Neural crest cell (in vitro differentiated cells): Measurements from ENCODE around the gene GAB2. TPM values are rescaled to one million over a fixed set of nuclear protein-coding genes. Genes with fewer than 3 reads are reported as not detected.

Source experiments
- DNase-seq: peaks from one replicate; pipeline ENCODE4 v3.0.0; 2021; ENCODE audit warnings: low read depth, mixed read lengths, low spot score
- H3K27ac Mint-ChIP-seq: one replicate; pipeline ENCODE4 v1.8.0; 2021; ENCODE audit warnings: mild to moderate bottlenecking, mixed read lengths; ENCODE audit not compliant: unreplicated experiment
- H3K27me3 Mint-ChIP-seq: 2 replicates; pipeline ENCODE4 v1.8.0; 2021; ENCODE audit warnings: low read depth, mild to moderate bottlenecking, mixed read lengths
- H3K36me3 Mint-ChIP-seq: 2 replicates; pipeline ENCODE4 v1.8.0; 2021; ENCODE audit warnings: low read depth, mild to moderate bottlenecking, mixed read lengths
- H3K4me1 Mint-ChIP-seq: 2 replicates; pipeline ENCODE4 v1.8.0; 2021; ENCODE audit warnings: mixed read lengths
- H3K4me3 Mint-ChIP-seq: one replicate; pipeline ENCODE4 v1.8.0; 2021; ENCODE audit warnings: mild to moderate bottlenecking, mixed read lengths
- H3K9me3 Mint-ChIP-seq: 2 replicates; pipeline ENCODE4 v1.8.0; 2021; ENCODE audit warnings: mixed read lengths
- total RNA-seq: library from RNA; stranded (reverse); gene quantifications from 2 replicates; pipeline ENCODE4 v1.2.1, GENCODE V29; 2021
- TF ChIP-seq, protein P1 (sequence below): fragments of 200-600 bp; sonication (generic); conservative IDR thresholded peaks from 2 replicates; pipeline ENCODE4 v1.5.0; 2021; ENCODE audit warnings: antibody characterized with exemption, mild to moderate bottlenecking

The GAB2 gene
- total RNA-seq, 1 donor from 2014 or later: 27.9 TPM

DNA sequence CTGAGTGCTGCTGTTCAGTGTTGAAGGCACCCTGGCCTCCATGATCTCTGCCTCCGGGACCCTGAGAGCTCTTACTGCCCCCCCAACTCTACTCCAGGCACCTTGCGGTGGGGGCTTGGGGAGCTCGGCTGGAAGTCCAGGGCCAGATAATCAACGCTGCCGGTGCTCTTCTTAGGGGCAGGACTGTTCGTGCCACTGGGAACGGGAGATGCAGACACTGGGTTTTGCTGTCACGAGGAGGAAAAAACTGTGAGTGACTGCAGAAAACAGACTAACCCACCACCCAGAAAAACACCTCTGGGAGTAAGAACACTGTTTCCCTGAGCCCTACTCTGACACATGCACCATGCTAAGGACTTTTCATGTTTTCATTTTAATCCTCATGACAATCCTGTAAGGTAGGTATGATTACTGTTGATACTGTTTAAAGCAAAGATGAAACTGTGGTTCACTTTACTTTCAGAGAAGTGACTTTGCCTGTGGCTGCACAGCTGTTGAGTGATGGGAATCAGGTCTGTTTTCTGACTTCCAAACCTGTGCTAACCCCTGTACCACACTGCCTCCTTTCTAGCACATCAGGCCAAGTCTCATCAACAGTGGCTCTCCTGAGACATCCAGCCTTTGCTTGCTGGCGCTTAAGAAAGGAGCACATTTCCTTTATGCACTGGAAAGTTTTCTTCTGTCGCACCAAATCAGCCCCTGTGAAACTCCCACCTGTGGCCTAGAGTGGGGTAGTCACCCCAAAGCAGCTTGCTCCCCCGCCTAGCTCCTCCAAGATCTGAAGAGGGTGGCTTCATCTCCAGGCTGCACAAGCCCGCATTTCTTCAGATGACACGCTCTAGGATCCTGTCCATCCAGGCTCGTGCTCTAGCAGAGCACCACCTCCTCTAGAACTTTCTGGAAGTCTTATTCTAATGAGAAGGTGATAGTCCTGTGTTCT is 197.1 kb downstream of the GAB2 start:
- Mint-ChIP-seq H3K4me3 (no peak overlapping the region), H3K4me1 (no peaks in the 10 kb centered on the region), H3K9me3 (no peaks in the 10 kb centered on the region), H3K36me3 (peaks cover 38% of the 10 kb centered on the region), H3K27ac (no peak overlapping the region), H3K27me3 (no peaks in the 10 kb centered on the region)
- TF ChIP-seq, protein P1, sequence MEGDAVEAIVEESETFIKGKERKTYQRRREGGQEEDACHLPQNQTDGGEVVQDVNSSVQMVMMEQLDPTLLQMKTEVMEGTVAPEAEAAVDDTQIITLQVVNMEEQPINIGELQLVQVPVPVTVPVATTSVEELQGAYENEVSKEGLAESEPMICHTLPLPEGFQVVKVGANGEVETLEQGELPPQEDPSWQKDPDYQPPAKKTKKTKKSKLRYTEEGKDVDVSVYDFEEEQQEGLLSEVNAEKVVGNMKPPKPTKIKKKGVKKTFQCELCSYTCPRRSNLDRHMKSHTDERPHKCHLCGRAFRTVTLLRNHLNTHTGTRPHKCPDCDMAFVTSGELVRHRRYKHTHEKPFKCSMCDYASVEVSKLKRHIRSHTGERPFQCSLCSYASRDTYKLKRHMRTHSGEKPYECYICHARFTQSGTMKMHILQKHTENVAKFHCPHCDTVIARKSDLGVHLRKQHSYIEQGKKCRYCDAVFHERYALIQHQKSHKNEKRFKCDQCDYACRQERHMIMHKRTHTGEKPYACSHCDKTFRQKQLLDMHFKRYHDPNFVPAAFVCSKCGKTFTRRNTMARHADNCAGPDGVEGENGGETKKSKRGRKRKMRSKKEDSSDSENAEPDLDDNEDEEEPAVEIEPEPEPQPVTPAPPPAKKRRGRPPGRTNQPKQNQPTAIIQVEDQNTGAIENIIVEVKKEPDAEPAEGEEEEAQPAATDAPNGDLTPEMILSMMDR: no peak
- no peak for DNase-seq

DNA sequence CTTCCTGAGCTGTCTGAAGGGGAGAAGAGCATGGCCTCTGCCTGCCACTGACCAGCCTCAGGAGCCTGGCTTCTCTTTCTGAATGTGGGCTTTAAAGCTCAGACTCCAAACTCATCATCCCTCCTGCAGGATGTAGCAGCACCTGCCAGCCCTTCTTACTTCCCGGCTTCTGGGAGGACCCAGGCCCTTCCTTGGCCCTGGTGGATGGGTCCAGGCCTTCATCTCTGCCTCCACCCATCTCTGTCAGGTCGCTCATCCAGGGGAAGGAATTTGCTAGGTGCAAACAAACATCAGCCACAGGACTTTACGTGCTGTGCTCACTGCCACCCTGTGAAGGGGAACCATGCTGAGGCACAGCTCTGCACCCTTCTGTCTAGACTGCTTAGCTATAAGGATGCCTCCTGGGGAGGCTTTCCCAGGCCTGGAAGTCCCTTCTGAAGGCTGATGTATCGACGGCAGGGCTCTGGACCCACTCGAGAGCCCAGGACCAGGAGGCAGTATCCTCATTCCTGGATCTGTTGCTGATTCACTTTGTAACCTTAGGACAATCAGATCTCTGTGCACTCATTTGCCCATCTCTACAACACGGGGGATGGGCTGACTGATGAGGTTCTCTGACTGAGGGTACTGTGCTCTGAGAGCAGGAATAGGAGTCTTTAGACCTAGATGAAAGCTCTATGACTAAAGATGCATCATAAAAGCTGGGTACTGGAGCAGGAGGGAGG is 198.0 kb downstream of the GAB2 start:
- Mint-ChIP-seq H3K27me3 (no peaks in the 10 kb centered on the region), H3K9me3 (no peaks in the 10 kb centered on the region), H3K4me3 (no peak overlapping the region), H3K4me1 (no peaks in the 10 kb centered on the region), H3K36me3 (peaks cover 30% of the 10 kb centered on the region), H3K27ac (no peak overlapping the region)
- TF ChIP-seq, protein P1: no peak
- no peak for DNase-seq

DNA sequence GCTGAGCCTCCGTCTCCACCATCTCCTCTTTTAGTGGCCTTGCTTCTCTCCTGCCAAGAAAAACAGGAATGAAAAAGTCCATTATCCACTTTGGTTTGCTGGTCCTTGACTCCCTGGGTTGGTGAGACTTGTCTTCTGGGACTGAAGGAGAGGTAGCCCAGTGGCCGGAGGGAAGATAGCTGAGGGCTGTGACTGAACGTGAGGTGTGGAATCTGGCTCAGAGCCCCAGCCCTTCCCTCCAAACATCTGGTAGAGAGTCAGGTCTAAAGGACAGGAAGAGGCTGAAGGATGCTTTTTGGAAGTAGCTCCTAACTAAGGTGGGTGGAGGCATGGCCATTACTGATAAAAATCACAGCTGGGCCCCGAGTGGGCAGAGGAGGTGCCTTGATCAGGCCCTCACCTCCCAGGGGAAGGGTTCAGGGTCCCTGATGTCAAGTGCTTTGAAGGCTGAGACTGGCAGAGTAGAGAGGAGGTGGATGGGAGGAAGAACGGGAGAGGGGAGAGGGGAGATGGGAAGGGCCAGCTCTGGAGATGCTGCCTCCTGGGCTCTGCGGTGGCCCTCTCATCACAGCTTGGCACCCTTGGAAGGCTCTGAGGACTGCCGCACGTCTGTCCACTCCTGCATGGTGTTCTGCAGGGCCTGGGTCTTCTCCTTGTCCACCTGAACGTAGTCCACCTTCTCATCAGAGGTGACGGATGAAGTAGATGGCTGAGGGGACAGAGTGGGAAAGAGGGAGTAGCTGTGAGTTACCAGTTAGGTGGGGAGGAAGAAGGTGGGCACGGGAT is 198.7 kb downstream of the GAB2 start:
- H3K36me3 Mint-ChIP-seq: peaks cover 28% of the 10 kb centered on the region
- H3K4me3 Mint-ChIP-seq: no peak overlapping the region
- no peak for DNase-seq

DNA sequence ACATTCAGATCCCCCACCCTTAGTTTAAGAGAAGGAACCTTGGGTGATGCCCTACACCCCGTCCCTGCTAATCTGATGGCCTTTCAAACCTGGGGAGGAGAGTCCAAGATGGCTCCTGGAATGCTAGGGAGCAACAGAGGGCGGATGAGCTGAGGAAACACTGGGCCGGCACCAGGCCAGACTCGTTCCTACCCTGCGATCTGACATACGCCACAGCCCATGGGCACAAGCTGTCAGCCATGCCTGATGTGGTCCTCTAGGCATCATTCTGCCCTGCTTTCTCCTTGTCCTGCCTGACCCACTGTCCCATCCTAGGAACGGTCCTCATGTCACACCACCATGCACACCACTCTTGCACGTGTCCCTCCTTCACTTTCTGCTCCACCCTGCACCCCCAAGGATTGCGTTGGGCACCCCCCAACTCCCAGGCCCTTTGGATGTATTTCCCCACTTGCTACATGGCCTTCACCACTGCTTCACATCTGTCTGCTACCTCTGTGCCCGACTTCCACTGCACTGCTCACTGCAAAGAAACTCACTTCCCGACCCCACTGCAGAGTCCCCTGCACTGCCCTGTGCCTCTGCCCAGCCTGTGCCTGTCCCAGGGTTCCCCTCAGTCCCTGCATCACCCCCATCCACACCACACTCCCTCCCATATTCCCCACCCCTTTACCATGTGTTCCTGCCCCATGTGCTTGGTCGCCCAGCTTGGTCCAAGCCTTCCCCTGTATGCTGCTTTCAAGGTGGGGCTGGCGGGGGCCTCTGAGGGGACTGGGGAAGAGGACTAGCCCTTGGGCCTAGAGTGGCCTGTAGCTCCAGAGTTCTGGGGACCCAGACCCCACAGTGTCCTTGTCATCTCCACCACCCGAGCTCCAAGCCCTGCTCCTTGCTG is 199.7 kb downstream of the GAB2 start:
- H3K4me3 Mint-ChIP-seq: no peak overlapping the region
- H3K27me3 Mint-ChIP-seq: no peaks in the 10 kb centered on the region
- DNase-seq: no peak

More for the DNA sequence above, 198.7 kb downstream of the GAB2 start:
- TF ChIP-seq, protein P1: no peak
- Mint-ChIP-seq H3K27me3 (no peaks in the 10 kb centered on the region), H3K9me3 (no peaks in the 10 kb centered on the region), H3K4me1 (no peaks in the 10 kb centered on the region), H3K27ac (peak overlapping the region; percentile 35)

More for the DNA sequence above, 199.7 kb downstream of the GAB2 start:
- H3K4me1 Mint-ChIP-seq: no peaks in the 10 kb centered on the region
- peaks cover 24% of the 10 kb centered on the region for H3K36me3 Mint-ChIP-seq
- TF ChIP-seq, protein P1: no peak
- H3K27ac Mint-ChIP-seq: peak overlapping the region; percentile 75
- H3K9me3 Mint-ChIP-seq: no peaks in the 10 kb centered on the region
